ENCODE data around the gene CYP1B1.
"Not testable (repeated sequence)": the region's sequence is repeated elsewhere in the genome, so short reads cannot be mapped to it uniquely, and the experiment has no call there.

CYP1B1 gene

GRCh38 chr2:38098421-38099098, 22.6 kb upstream of the CYP1B1 start:
- no peak for DNase-seq

GRCh38 chr2:38097988-38098385, 22.0 kb upstream of the CYP1B1 start:
- DNase-seq: no peak

DNA sequence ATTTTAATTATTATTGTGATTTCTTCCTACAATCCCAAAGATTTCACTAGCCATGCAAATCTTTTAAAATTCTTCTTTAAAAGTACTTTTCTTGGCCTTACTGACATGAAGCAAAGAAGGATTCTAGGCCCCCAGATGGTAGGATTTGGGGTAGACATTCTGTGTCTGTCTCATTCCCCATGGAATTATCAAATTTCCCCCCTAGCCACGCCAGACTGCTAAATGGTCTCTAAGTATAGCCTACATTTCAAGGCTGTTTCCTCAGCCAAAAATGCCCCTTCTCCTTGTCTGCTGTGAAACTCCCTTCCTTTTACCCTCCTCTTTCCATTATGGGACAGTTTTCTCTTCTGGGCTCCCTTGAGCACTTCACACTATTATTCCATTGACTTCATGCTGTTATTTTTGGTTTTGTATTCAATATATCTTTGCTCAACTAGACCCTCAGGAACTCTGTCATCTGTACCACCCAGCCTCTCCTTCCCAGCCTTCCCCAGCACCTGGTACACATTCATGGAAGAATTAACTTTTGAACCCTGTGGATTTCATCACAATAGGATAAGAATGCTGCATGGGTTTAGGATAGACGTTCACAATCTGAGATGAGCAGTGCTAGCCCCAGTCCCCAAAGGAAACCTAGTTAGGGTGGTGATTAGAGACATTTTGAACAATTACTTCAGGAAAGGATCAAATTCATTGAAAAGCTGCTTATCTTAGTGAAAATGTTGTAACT, 21.5 kb upstream of the CYP1B1 start:
- no peak for DNase-seq

GRCh38 chr2:38095996-38096861, 20.3 kb upstream of the CYP1B1 start:
- no peak for DNase-seq

GRCh38 chr2:38095079-38095995, 19.4 kb upstream of the CYP1B1 start:
- DNase-seq: no peak

DNA sequence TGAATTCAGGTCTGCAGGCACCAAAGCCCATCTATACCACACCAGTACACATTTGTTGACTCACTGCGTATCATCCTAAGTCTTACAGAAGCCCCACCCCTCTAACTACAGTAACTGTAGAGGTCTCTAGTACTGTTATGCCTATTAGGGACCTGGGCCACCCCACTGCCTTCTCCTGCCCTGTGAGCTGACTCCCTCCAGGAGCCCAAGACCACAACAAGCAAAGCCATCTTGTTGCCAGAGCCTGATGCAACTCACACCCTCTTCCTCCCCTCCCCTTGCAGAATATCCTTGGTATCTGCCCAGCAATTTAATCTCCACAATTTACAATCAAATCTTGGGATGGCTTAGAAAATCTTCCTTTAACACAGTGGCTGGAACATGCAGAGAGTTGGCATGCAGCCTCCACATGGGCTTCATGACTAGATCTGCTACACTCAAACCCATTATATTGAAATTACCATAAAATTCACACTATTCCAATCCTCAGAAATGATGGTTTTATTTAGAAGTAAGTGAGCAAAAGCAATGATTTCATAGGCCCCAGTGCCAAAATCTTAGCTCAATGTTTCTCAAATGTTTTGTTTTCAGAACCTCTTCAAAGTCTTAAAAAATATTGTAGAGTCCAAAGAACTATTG, 17.7 kb upstream of the CYP1B1 start:
- no peak for DNase-seq

DNA sequence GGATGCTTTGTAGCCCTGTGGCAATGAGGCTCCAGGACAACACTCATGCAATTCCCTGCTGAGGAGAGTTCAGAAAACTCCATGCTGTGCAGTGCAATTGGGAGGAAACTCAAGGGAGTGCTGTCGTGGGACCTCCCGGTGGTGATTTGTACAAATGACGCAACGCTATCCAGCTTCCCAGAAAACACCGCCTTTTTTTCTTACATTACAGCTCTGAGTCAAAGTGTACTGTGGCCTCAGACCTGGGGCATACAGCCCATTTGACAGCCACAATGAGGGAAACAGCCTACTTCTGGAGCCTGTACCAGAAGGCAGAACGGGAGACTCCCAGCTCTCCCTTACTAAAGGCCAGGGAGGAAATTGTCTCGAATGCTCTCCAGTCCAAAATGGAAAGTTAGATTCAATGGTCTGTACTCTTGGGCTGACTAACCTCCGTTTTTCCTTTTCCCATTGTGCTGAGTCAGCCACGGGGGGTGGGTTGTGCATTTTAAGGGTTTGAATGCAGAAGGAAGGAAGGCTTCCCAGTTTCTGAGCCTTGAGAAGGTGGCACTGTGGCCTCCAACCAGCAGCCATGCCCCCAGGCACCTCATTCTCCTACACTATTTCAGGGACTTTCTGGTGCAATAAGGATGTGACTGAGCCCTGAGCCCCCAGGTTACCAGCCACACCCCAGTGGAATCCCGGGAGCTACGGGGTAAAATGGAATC, 16.4 kb upstream of the CYP1B1 start:
- DNase-seq: no peak

DNA sequence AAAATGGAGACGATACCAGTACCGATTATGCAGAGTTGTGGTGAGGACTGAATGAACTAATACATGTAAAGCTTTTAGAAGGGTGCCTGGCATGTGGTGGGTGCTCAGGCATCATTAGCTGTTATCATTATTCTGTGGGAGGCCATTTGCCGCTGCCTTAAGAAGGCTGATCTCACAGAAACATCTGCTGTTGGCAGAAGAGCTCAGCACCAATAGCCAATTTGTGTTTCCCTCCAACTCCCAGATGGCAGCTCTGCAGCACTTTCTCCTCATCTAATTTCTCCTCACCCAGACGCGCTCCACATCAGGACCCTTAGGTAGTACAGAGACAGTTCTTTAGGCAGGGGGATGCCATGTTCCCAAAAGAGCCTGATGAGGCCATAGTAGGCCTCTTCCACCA, 15.8 kb upstream of the CYP1B1 start:
- no peak for DNase-seq

DNA sequence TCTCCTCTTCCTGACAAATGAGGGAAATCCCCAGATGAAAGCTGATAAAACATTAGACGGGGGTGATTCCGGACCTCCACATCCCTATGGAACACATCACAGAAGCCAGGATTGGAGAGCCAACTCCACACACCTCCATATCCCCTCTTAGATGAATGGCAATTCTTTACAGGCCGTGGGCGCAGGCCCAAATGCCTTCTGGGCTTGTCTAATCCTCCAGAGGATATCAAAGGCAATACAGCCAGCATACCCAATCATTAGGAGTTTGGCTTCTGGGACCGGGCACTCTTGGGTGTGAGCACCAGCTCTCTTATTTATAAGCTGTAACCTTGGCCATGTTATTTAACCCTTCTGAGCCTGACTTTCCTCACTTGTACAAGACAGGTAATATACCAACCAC, 15.0 kb upstream of the CYP1B1 start:
- no peak for DNase-seq

GRCh38 chr2:38090212-38090611, 14.3 kb upstream of the CYP1B1 start:
- not testable (repeated sequence) for DNase-seq

DNA sequence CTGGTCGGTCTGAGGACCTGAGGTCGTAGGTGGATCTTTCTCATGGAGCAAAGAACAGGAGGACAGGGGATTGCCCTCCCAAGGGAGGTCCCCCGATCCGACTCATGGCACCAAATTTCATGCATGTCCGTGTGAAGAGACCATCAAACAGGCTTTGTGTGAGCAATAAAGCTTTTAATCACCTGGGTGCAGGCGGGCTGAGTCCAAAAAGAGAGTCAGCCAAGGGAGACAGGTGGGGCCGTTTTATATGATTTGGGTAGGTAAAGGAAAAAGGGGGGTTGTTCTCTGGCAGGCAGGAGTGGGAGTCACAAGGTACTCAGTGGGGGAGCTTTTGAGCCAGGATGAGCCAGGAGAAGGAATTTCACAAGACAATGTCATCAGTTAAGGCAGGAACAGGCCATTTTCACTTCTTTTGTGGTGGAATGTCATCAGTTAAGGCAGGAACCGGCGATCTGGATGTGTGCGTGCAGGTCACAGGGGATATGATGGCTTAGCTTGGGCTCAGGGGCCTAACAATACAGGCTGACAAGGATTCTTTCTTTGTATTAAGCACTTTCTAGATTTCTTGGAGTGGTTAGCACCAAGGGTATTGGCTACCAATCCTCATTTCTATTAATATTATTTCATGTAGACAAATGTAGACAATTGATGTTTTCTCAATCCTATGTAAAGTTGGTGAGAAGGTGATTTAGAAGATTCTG, 10.2 kb upstream of the CYP1B1 start:
- DNase-seq: not testable (repeated sequence)

DNA sequence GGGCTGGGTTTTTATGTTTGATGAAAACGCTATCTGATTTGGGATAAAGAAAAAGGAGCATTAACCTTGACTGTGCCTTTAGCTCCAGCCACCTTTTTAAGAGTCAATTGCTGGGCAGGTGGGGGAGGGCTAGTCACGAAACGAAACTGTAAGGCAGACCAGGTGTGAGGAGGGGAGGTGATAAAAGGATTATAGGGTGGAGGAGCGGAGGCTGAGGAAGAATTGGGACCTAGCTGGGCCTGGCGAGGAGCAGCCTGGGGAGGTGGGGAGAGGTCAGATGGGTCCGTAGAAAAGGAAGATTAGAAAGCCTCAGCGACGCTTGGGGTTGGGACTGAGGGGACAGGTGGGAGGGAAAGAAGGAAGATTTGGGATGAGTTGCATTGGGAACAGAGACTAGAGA, 8.6 kb upstream of the CYP1B1 start:
- DNase-seq: not testable (repeated sequence)

GRCh38 chr2:38082727-38083126, 6.8 kb upstream of the CYP1B1 start:
- DNase-seq: not testable (repeated sequence)

DNA sequence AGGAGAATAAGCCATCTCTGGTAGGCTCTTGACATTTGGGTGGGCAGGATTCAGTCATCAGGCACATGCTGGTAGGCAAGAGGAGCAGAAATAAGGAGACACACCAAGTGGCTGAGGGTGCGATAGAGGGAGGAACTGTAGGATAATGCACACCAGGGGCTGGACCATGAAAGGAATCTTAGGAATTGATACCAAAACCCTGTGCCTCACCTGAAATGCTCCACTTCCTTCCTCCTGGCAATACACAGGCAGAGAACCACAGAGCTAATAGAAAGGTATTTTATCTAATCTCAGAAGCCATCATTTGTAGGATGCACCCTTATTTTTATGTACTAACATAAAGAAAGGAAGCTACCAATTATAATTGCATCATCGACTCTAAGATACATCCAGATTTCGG, 4.4 kb upstream of the CYP1B1 start:
- no peak for DNase-seq

DNA sequence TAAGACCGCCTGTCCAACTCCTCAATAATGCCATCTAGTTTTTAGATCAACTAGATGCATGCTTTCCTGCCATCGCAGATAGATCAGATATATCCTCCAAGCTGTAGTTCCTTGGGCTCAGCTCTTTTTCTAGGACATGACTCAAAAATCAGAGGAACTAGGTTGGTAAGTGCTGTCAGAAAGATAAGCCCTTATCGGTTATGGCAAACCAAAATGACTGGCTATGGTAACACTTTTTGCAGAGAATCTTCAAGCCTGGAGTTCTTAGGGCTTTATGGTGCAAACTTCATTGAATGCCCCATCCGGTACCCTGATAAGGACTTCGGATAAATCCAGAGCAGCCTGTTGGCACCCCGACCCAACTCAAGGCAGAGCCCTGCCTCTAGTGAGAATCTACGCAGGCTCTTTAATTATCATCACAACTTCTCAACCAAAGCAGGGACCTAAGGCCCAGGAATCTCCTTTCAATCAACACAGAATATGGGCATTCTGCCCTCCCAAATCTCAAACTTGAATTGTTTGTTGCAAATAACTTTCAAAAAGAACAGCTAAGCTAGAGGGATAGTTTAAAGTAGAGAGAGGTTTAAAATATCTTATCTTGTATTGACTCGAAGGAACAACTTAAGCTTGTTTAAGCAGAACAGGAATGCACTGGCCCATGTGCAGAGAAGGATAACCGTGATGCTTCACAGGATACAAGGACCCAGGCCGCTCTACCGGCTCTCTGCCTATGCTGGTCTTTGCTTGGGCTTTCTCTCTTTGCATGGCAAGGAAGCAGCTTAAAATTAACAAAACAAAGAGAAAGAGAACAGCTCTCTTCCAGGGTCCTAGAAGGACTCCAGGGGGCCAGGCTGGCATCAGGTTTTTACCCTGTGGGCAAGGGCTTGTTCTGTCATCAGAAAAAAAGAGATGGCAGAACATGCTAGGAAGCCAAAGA, 3.4 kb upstream of the CYP1B1 start:
- no peak for DNase-seq

- DNase-seq: no peak
Observed at GRCh38 chr2:38077431-38077769, 1.4 kb upstream of the CYP1B1 start.

GRCh38 chr2:38076710-38077430, 919 bp upstream of the CYP1B1 start:
- DNase-seq: peak; percentile 75

DNA sequence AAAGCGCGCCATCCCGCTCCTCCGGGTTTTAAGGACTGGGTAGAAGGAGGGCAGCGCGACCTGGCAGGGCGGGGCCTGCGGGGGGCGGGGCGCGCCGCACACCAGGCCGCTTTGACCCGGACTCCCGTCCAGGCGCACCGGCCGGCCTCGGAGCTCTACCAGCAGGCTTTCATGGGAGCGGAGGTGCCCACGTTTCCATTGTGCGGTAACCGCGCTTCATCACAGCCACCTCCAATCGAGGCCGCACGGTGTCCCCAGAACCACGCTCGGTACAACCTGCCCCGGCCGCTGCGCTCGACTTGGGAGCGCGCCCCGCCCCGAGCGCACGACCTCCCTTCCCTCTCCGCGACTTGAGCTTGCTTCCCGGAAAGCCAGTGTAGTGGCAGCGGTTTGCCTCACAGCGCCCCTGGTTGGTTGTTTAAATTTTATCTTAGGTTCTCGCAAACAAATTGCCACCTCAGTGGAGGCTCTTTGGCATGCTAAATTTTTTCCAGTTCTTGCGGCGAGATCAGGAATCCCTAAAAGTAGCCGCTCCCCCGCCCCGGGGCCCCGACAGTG, 280 bp upstream of the CYP1B1 start:
- DNase-seq: peak; percentile 86
